Endodermal cell (in vitro differentiated cells): ENCODE results near the gene TMEM185B. TPM values are rescaled to one million over a fixed set of nuclear protein-coding genes. Genes with fewer than 3 reads are reported as not detected.

ENCODE experiments used
- DNase-seq: peaks from one replicate; pipeline ENCODE4 v3.0.0-alpha.2; 2017
- H3K27ac ChIP-seq: 2 replicates; pipeline ENCODE4 v1.5.1; 2013; ENCODE audit warnings: mild to moderate bottlenecking, low read depth, low read length, moderate library complexity
- H3K27me3 ChIP-seq: 2 replicates; pipeline ENCODE4 v1.6.1; 2013; ENCODE audit warnings: mild to moderate bottlenecking, low read length, moderate library complexity; ENCODE audit not compliant: insufficient read depth, control insufficient read depth, poor library complexity, severe bottlenecking
- H3K36me3 ChIP-seq: 2 replicates; pipeline ENCODE4 v1.7.0; 2013; ENCODE audit warnings: mild to moderate bottlenecking, low read length, moderate library complexity; ENCODE audit not compliant: control insufficient read depth, insufficient read depth
- H3K4me1 ChIP-seq: one replicate; pipeline ENCODE4 v1.7.0; 2013; ENCODE audit warnings: low read length; ENCODE audit not compliant: control insufficient read depth, insufficient read depth
- H3K4me3 ChIP-seq: 2 replicates; pipeline ENCODE4 v1.5.1; 2013; ENCODE audit warnings: mild to moderate bottlenecking, low read length, moderate library complexity
- H3K9ac ChIP-seq: 2 replicates; pipeline ENCODE4 v1.6.1; 2013; ENCODE audit warnings: mild to moderate bottlenecking, low read length, moderate library complexity; ENCODE audit not compliant: poor library complexity, severe bottlenecking; ENCODE audit errors: extremely low read depth
- H3K9me3 ChIP-seq: 2 replicates; pipeline ENCODE4 v1.6.1; 2013; ENCODE audit warnings: mild to moderate bottlenecking, low read length, moderate library complexity; ENCODE audit not compliant: control insufficient read depth
- H3K27ac Mint-ChIP-seq: 2 replicates; pipeline ENCODE4 v1.8.0; 2020; ENCODE audit warnings: mixed read lengths
- H3K27me3 Mint-ChIP-seq: 2 replicates; pipeline ENCODE4 v1.8.0; 2021; ENCODE audit warnings: mild to moderate bottlenecking, mixed read lengths; ENCODE audit not compliant: insufficient read depth
- H3K36me3 Mint-ChIP-seq: 2 replicates; pipeline ENCODE4 v1.8.0; 2020; ENCODE audit warnings: low read depth, mixed read lengths
- H3K4me1 Mint-ChIP-seq: 2 replicates; pipeline ENCODE4 v1.8.0; 2020; ENCODE audit warnings: mixed read lengths
- H3K4me3 Mint-ChIP-seq: 2 replicates; pipeline ENCODE4 v1.8.0; 2020; ENCODE audit warnings: mild to moderate bottlenecking, moderate library complexity, mixed read lengths
- H3K9me3 Mint-ChIP-seq: 2 replicates; pipeline ENCODE4 v1.8.0; 2020; ENCODE audit warnings: mild to moderate bottlenecking, mixed read lengths
- CTCF ChIP-seq: fragments of 200-600 bp; sonication (generic); conservative IDR thresholded peaks from 2 replicates; pipeline ENCODE4 v1.5.0; 2021; ENCODE audit warnings: antibody characterized with exemption, mild to moderate bottlenecking
- WGBS, 2 experiments: methylation state at CpG; one replicate each; pipeline versions ENCODE4 v1.1.5 to v1.1.7; 2013; ENCODE audit warnings: missing lambda C conversion rate in 2 of 2, mixed read lengths in 1 of 2; ENCODE audit not compliant: insufficient coverage in 1 of 2, insufficient read length in 1 of 2; 5-methylcytosine and 5-hydroxymethylcytosine counted together
- total RNA-seq, 2 donors: library from RNA; stranded (reverse); fragmentation: NEBNext Ultra II Directional in 1 of 2; extraction: Animal tissue kit (Norgen Biotek cat#: 25700) in 1 of 2; gene quantifications; 2 replicates in 1 of 2; 3 replicates in 1 of 2; pipeline ENCODE4 v1.2.1, GENCODE V29; 2021

The TMEM185B gene
- total RNA-seq, 2 donors from 2014 or later = 19.5 to 22.9 TPM

GRCh38 chr2:120265006-120265405 is 41.8 kb upstream of the TMEM185B start:
- no peak overlapping the region for H3K4me3 Mint-ChIP-seq
- no peak overlapping the region for H3K4me3 ChIP-seq
- no peak overlapping the region for H3K27ac ChIP-seq
- H3K36me3 ChIP-seq = no peaks in the 10 kb centered on the region
- H3K27ac Mint-ChIP-seq = no peak overlapping the region
- no peak for DNase-seq
- H3K27me3 Mint-ChIP-seq = no peaks in the 10 kb centered on the region
- peaks cover 11% of the 10 kb centered on the region for H3K9me3 ChIP-seq
- 96% methylated on average over 10 to 12 of the region's 12 CpGs for whole genome bisulfite sequencing, 2 experiments
- H3K4me1 ChIP-seq = no peaks in the 10 kb centered on the region
- H3K9ac ChIP-seq = no peak overlapping the region
- no peaks in the 10 kb centered on the region for H3K27me3 ChIP-seq
- H3K4me1 Mint-ChIP-seq = no peaks in the 10 kb centered on the region
- peaks cover 12% of the 10 kb centered on the region for H3K36me3 Mint-ChIP-seq
- peaks cover 7% of the 10 kb centered on the region for H3K9me3 Mint-ChIP-seq
- TF ChIP-seq CTCF = no peak

GRCh38 chr2:120262761-120263428 is 39.7 kb upstream of the TMEM185B start:
- DNase-seq = no peak
- H3K4me3 ChIP-seq = no peak overlapping the region
- peaks cover 16% of the 10 kb centered on the region for H3K9me3 ChIP-seq
- H3K27me3 ChIP-seq = no peaks in the 10 kb centered on the region
- peaks cover 16% of the 10 kb centered on the region for H3K9me3 Mint-ChIP-seq
- H3K4me1 Mint-ChIP-seq = no peaks in the 10 kb centered on the region
- H3K36me3 Mint-ChIP-seq = peaks cover 14% of the 10 kb centered on the region
- no peak overlapping the region for H3K9ac ChIP-seq
- no peak overlapping the region for H3K27ac Mint-ChIP-seq
- H3K27ac ChIP-seq = no peak overlapping the region
- H3K27me3 Mint-ChIP-seq = no peaks in the 10 kb centered on the region
- 80 to 93% methylated on average over 7 to 10 of the region's 10 CpGs for WGBS, 2 experiments
- peaks cover 6% of the 10 kb centered on the region for H3K36me3 ChIP-seq
- TF ChIP-seq CTCF = no peak
- no peaks in the 10 kb centered on the region for H3K4me1 ChIP-seq
- no peak overlapping the region for H3K4me3 Mint-ChIP-seq

GRCh38 chr2:120262150-120262549 is 39.0 kb upstream of the TMEM185B start:
- H3K4me1 Mint-ChIP-seq = no peaks in the 10 kb centered on the region
- H3K4me3 ChIP-seq = no peak overlapping the region
- H3K9me3 Mint-ChIP-seq = peaks cover 21% of the 10 kb centered on the region
- TF ChIP-seq CTCF = no peak
- H3K9ac ChIP-seq = no peak overlapping the region
- no peaks in the 10 kb centered on the region for H3K27me3 ChIP-seq
- peaks cover 20% of the 10 kb centered on the region for H3K36me3 Mint-ChIP-seq
- no peak overlapping the region for H3K4me3 Mint-ChIP-seq
- H3K9me3 ChIP-seq = peaks cover 23% of the 10 kb centered on the region
- DNase-seq = no peak
- 47 to 50% methylated on average over 2 of the region's 2 CpGs for WGBS, 2 experiments
- no peak overlapping the region for H3K27ac ChIP-seq
- H3K36me3 ChIP-seq = peaks cover 12% of the 10 kb centered on the region
- no peaks in the 10 kb centered on the region for H3K4me1 ChIP-seq
- H3K27me3 Mint-ChIP-seq = no peaks in the 10 kb centered on the region
- no peak overlapping the region for H3K27ac Mint-ChIP-seq
